ENCODE results near the gene RNF166.

RNF166 gene

GRCh38 chr16:88723507-88723887 lies 17.3 kb upstream of the RNF166 start:
- DNase-seq, result no peak

- DNase-seq, result no peak
Measured at GRCh38 chr16:88722784-88723506, 16.7 kb upstream of the RNF166 start.

GRCh38 chr16:88721815-88722755 lies 15.9 kb upstream of the RNF166 start:
- DNase-seq, result no peak

GRCh38 chr16:88721236-88721635 lies 15.0 kb upstream of the RNF166 start:
- no peak for DNase-seq

GRCh38 chr16:88720396-88720970 lies 14.3 kb upstream of the RNF166 start:
- no peak for DNase-seq

GRCh38 chr16:88719933-88720296 lies 13.7 kb upstream of the RNF166 start:
- DNase-seq, result no peak

GRCh38 chr16:88719267-88719932 lies 13.2 kb upstream of the RNF166 start:
- no peak for DNase-seq

GRCh38 chr16:88718178-88718577 lies 12.0 kb upstream of the RNF166 start:
- no peak for DNase-seq

GRCh38 chr16:88716601-88717001 lies 10.4 kb upstream of the RNF166 start:
- no peak for DNase-seq

GRCh38 chr16:88716201-88716600 lies 10.0 kb upstream of the RNF166 start:
- no peak for DNase-seq

GRCh38 chr16:88715312-88716190 lies 9.3 kb upstream of the RNF166 start:
- no peak for DNase-seq

GRCh38 chr16:88714420-88715302 lies 8.5 kb upstream of the RNF166 start:
- no peak for DNase-seq

GRCh38 chr16:88713568-88714419 lies 7.6 kb upstream of the RNF166 start:
- no peak for DNase-seq

GRCh38 chr16:88713054-88713453 lies 6.8 kb upstream of the RNF166 start:
- DNase-seq, result no peak

- no peak for DNase-seq
Measured at GRCh38 chr16:88712362-88712979, 6.3 kb upstream of the RNF166 start.

GRCh38 chr16:88711750-88712340 lies 5.6 kb upstream of the RNF166 start:
- no peak for DNase-seq

- no peak for DNase-seq
Measured at GRCh38 chr16:88710556-88710955, 4.3 kb upstream of the RNF166 start.

- DNase-seq, result no peak
Measured at GRCh38 chr16:88706965-88707826, 988 bp upstream of the RNF166 start.

Measured in stimulated activated CD4-positive, alpha-beta T cell treated with anti-CD3 and anti-CD28 coated beads, Interleukin-4, amount 100 ng/mL, for 4 hours (primary cell).